ENCODE data around the gene UBAC2.

DNA sequence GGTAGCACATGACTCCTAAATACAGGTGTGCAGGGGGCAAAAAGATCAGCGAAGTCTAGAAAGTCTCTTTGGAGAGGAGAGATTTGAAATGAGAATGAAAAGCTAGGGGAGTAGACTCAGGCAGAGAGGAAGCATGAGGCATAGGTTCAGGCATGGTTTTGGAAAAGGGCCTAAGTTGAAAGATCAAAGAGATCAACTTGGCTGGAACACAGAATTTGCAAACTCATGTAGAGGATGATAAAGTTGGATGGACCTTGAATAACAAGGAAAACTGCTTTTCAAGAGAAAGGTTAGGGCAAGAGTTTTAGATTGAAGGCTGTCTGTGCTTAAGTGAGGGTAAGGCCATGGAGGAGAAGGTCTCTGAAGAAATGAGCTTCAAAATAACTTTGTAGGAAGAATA is 47.4 kb upstream of the UBAC2 start:
- TF ChIP-seq, protein P1, sequence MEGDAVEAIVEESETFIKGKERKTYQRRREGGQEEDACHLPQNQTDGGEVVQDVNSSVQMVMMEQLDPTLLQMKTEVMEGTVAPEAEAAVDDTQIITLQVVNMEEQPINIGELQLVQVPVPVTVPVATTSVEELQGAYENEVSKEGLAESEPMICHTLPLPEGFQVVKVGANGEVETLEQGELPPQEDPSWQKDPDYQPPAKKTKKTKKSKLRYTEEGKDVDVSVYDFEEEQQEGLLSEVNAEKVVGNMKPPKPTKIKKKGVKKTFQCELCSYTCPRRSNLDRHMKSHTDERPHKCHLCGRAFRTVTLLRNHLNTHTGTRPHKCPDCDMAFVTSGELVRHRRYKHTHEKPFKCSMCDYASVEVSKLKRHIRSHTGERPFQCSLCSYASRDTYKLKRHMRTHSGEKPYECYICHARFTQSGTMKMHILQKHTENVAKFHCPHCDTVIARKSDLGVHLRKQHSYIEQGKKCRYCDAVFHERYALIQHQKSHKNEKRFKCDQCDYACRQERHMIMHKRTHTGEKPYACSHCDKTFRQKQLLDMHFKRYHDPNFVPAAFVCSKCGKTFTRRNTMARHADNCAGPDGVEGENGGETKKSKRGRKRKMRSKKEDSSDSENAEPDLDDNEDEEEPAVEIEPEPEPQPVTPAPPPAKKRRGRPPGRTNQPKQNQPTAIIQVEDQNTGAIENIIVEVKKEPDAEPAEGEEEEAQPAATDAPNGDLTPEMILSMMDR (IDR thresholded peaks at IDR 0.05) = no peak
- TF ChIP-seq EZH2 (IDR thresholded peaks at IDR 0.05) = no peak

Data from neural progenitor cell (in vitro differentiated cells).